HCT116 (cell line): ENCODE data around the gene DNAJC5. TPM values are rescaled to one million over a fixed set of nuclear protein-coding genes. Genes with fewer than 3 reads are reported as not detected.

Experiments
- ATAC-seq: fragments of 200-7000 bp; cut with Tn5 transposase; 2 replicates; pipeline ENCODE4 v1.9.1; 2020; ENCODE audit warnings: mild to moderate bottlenecking, moderate library complexity
- BruUV-seq: library from RNA; stranded (reverse); fragments of 400-500 nt; replicated peaks from 2 replicates; lab custom pipeline; 2021; lab: Mats Ljungman, UMichigan
- CTCF ChIA-PET: fragments of 300-600 bp; sonication (Branson Sonifier 250); formaldehyde crosslinking; loops from one replicate; lab custom pipeline; 2021; ENCODE audit warnings: antibody characterized with exemption; lab: Charles Lee
- POLR2A ChIA-PET: fragments of 300-600, 350-600 bp; sonication (Branson Sonifier 250); formaldehyde crosslinking; loops from one replicate; lab custom pipeline; 2021; ENCODE audit warnings: antibody characterized with exemption; lab: Charles Lee
- RAD21 ChIA-PET, 2 experiments: fragments of 300-600 bp; sonication (Branson Sonifier 250); formaldehyde crosslinking; loops; one replicate each; lab custom pipeline; 2023; ENCODE audit warnings: low total read pairs in 2 of 2; ENCODE audit not compliant: uncharacterized antibody in 2 of 2, unreplicated experiment in 2 of 2, low non-redundant PET in 1 of 2; lab: Charles Lee
- DNase-seq: peaks from one replicate; pipeline ENCODE4 v3.0.0-alpha.2; 2010; ENCODE audit warnings: low read depth, low spot score
- H2AFZ ChIP-seq: fragments of 200-600 bp; shearing (Covaris generic), sonication (generic); 2 replicates; pipeline ENCODE4 v1.6.1; 2017; ENCODE audit warnings: low read depth, mixed run types, mixed read lengths, antibody characterized with exemption, low read length; ENCODE audit not compliant: poor library complexity, severe bottlenecking
- H3K27ac ChIP-seq: 2 replicates; pipeline ENCODE4 v1.5.1; 2012; ENCODE audit warnings: low read depth, low read length
- H3K27me3 ChIP-seq: fragments of 200-600 bp; sonication (generic); 2 replicates; pipeline ENCODE4 v1.6.1; 2016; ENCODE audit warnings: mixed run types, low read length, mixed read lengths; ENCODE audit not compliant: insufficient read depth
- H3K36me3 ChIP-seq, 2 experiments: fragments of 200-500 bp in 1 of 2; fragments of 200-600 bp in 1 of 2; sonication (Bioruptor generic) in 1 of 2; sonication (generic) in 1 of 2; 2 replicates each; pipeline versions ENCODE4 v1.5.1 to v1.6.1; 2014 to 2016; ENCODE audit warnings: low read length in 2 of 2, inconsistent platforms in 1 of 2, mixed read lengths in 1 of 2, mixed run types in 1 of 2; ENCODE audit not compliant: insufficient read depth in 2 of 2, control insufficient read depth in 1 of 2
- H3K4me1 ChIP-seq, 2 experiments: fragments of 200-600 bp in 1 of 2; sonication (generic) in 1 of 2; 2 replicates each; pipeline versions ENCODE4 v1.5.1 to v1.6.1; 2012 to 2017; ENCODE audit warnings: low read length in 2 of 2, inconsistent platforms in 1 of 2, mild to moderate bottlenecking in 1 of 2, mixed read lengths in 1 of 2, mixed run types in 1 of 2, moderate library complexity in 1 of 2; ENCODE audit not compliant: insufficient read depth in 2 of 2, control insufficient read depth in 1 of 2
- H3K4me2 ChIP-seq: fragments of 200-600 bp; sonication (generic); 2 replicates; pipeline ENCODE4 v1.6.1; 2017; ENCODE audit warnings: mixed run types, low read length, mixed read lengths
- H3K4me3 ChIP-seq, 2 experiments: fragments of 200-600 bp in 1 of 2; sonication (generic) in 1 of 2; replicated peaks in 1 of 2; 2 replicates each; pipeline ENCODE4 v1.5.1; 2011 to 2016; ENCODE audit warnings: low read length in 2 of 2, control low read depth in 1 of 2, low read depth in 1 of 2, mild to moderate bottlenecking in 1 of 2, mixed read lengths in 1 of 2, mixed run types in 1 of 2
- H3K79me2 ChIP-seq: fragments of 200-600 bp; sonication (generic); 2 replicates; pipeline ENCODE4 v1.6.1; 2017; ENCODE audit warnings: mild to moderate bottlenecking, mixed run types, low read length, moderate library complexity, mixed read lengths; ENCODE audit not compliant: insufficient read depth
- H3K9ac ChIP-seq: fragments of 200-600 bp; sonication (generic); 2 replicates; pipeline ENCODE4 v1.6.1; 2016; ENCODE audit warnings: low read length, mixed read lengths
- H3K9me2 ChIP-seq: fragments of 200-600 bp; sonication (generic), shearing (Covaris generic); 2 replicates; pipeline ENCODE4 v1.6.1; 2017; ENCODE audit warnings: mixed run types, mild to moderate bottlenecking, moderate library complexity; ENCODE audit not compliant: insufficient read depth
- H3K9me3 ChIP-seq, 2 experiments: fragments of 200-500 bp in 1 of 2; fragments of 200-600 bp in 1 of 2; sonication (Bioruptor generic) in 1 of 2; sonication (generic) in 1 of 2; 2 replicates each; pipeline ENCODE4 v1.6.1; 2014 to 2017; ENCODE audit warnings: low read length in 2 of 2, mixed read lengths in 2 of 2, inconsistent platforms in 1 of 2, low read depth in 1 of 2, mild to moderate bottlenecking in 1 of 2, mixed run types in 1 of 2, moderate library complexity in 1 of 2; ENCODE audit not compliant: control insufficient read depth in 1 of 2, insufficient read depth in 1 of 2
- H4K20me1 ChIP-seq: fragments of 200-600 bp; sonication (generic), shearing (Covaris generic); 2 replicates; pipeline ENCODE4 v1.6.1; 2017; ENCODE audit warnings: mixed run types, mild to moderate bottlenecking, moderate library complexity; ENCODE audit not compliant: insufficient read depth
- CEBPB ChIP-seq: IDR thresholded peaks from 2 replicates; pipeline ENCODE4 v1.6.1; 2012; ENCODE audit warnings: low read depth
- ELF1 ChIP-seq: IDR thresholded peaks from 2 replicates; pipeline ENCODE4 v1.6.1; 2012; ENCODE audit warnings: low read depth, borderline replicate concordance
- FOSL1 ChIP-seq: IDR thresholded peaks from 2 replicates; pipeline ENCODE4 v1.6.1; 2012; ENCODE audit warnings: low read depth
- MAX ChIP-seq: IDR thresholded peaks from 2 replicates; pipeline ENCODE4 v1.6.1; 2012
- POLR2AphosphoS5 ChIP-seq: IDR thresholded peaks from 2 replicates; pipeline ENCODE4 v1.6.1; 2011; ENCODE audit warnings: mild to moderate bottlenecking, low read depth, low read length, moderate library complexity
- SIN3A ChIP-seq: IDR thresholded peaks from 2 replicates; pipeline ENCODE4 v1.6.1; 2012; ENCODE audit warnings: low read depth
- SP1 ChIP-seq: IDR thresholded peaks from 2 replicates; pipeline ENCODE4 v1.6.1; 2012; ENCODE audit warnings: low read depth
- ZBTB33 ChIP-seq: IDR thresholded peaks from 2 replicates; pipeline ENCODE4 v1.6.1; 2011; ENCODE audit warnings: mild to moderate bottlenecking, low read length, moderate library complexity; ENCODE audit not compliant: insufficient replicate concordance; ENCODE audit errors: extremely low read depth
- intact Hi-C: fragments of 100-400 bp; cut with micrococcal nuclease; formaldehyde crosslinking; loops from 2 replicates; pipeline ENCODE4 v1.10.0; 2022
- total RNA-seq: library from RNA; stranded (reverse); gene quantifications from one replicate; pipeline ENCODE4 v1.2.1, GENCODE V29; 2021; ENCODE audit not compliant: unreplicated experiment

Gene DNAJC5
- total RNA-seq, 1 experiment from 2014 or later, result 38.3 TPM

GRCh38 chr20:63969838-63970713, 75.2 kb downstream of the DNAJC5 start, which contains the start of gene ZNF512B:
TSS of gene ZNF512B (minus strand) at chr20:63969930. CDS start at chr20:63967950, 1,980 bp downstream.
- DNase-seq (no peak), ATAC-seq (peak; percentile 55)
- peak within 1 kb of the TSS; percentile 63 for H3K9ac ChIP-seq
- H2AFZ ChIP-seq, result no peak within 1 kb of the TSS
- H3K79me2 ChIP-seq, result peaks cover 4% of the 10 kb centered on the region; the same call in 1 of the 2 replicates
- no peaks in the 10 kb centered on the region for H4K20me1 ChIP-seq
- H3K9me2 ChIP-seq, result no peaks in the 10 kb centered on the region
- peak within 1 kb of the TSS; percentile 71; the same call in 1 of the 2 replicates for H3K27ac ChIP-seq
- no peaks in the 10 kb centered on the region for H3K9me3 ChIP-seq
- H3K36me3 ChIP-seq, result 0 out of 4 replicates have a peak, but pooled peaks cover 0 to 5% of the 10 kb centered on the region in 2 experiments
- TF ChIP-seq CEBPB (no peak), POLR2AphosphoS5 (no peak), ZBTB33 (peak; percentile 88), ELF1 (no peak), SP1 (no peak), FOSL1 (no peak), MAX (peak; percentile 60), SIN3A (peak; percentile 56)
- ChIA-PET CTCF (no interaction called here), RAD21 (no interaction called here), POLR2A (no interaction called here)
- no peaks in the 10 kb centered on the region for H3K27me3 ChIP-seq
- H3K4me2 ChIP-seq, result peak within 1 kb of the TSS; percentile 76
- no TSS peak for BruUV-seq
- H3K4me1 ChIP-seq, result peaks cover 21 to 37% of the 10 kb centered on the region in 2 experiments
- peak within 1 kb of the TSS; percentile 54 to 62 for H3K4me3 ChIP-seq
- intact Hi-C loops, result loop anchor here (10.0 kb wide), 2 partner anchors 105 to 185 kb away; partner anchors contain the start of genes ABHD16B and TPD52L2
